Epithelial cell of esophagus (primary cell): ENCODE results near the gene ATXN1.

Source experiments
- DNase-seq: peaks from one replicate; pipeline ENCODE4 v3.0.0; 2010; ENCODE audit warnings: low read depth
- H3K4me3 ChIP-seq: 2 replicates; pipeline ENCODE4 v1.5.1; 2011; ENCODE audit warnings: mild to moderate bottlenecking, low read length, control low read depth
- CTCF ChIP-seq: IDR thresholded peaks from 2 replicates; pipeline ENCODE4 v1.5.1; 2011; ENCODE audit warnings: low read depth, mild to moderate bottlenecking, low read length, control low read depth, inconsistent platforms; ENCODE audit not compliant: insufficient read depth; ENCODE audit errors: missing control alignments

ATXN1 gene

GRCh38 chr6:16576451-16577368, 184.6 kb downstream of the ATXN1 start:
- TF ChIP-seq CTCF: no peak
- DNase-seq: peak; percentile 11
- H3K4me3 ChIP-seq: no peak overlapping the region

GRCh38 chr6:16575655-16576054, 185.6 kb downstream of the ATXN1 start:
- H3K4me3 ChIP-seq: no peak overlapping the region
- TF ChIP-seq CTCF: no peak
- DNase-seq: no peak

- TF ChIP-seq CTCF: no peak
- no peak overlapping the region for H3K4me3 ChIP-seq
- no peak for DNase-seq
Observed at GRCh38 chr6:16572943-16573342, 188.3 kb downstream of the ATXN1 start.

- no peak for TF ChIP-seq CTCF
- DNase-seq: no peak
- no peak overlapping the region for H3K4me3 ChIP-seq
Observed at GRCh38 chr6:16572317-16572716, 188.9 kb downstream of the ATXN1 start.

- no peak for TF ChIP-seq CTCF
Observed at GRCh38 chr6:16570946-16571345, 190.3 kb downstream of the ATXN1 start.

GRCh38 chr6:16570221-16570553, 191.1 kb downstream of the ATXN1 start:
- no peak for TF ChIP-seq CTCF
- H3K4me3 ChIP-seq: no peak overlapping the region
- DNase-seq: no peak

More at GRCh38 chr6:16570946-16571345, 190.3 kb downstream of the ATXN1 start:
- DNase-seq: no peak
- H3K4me3 ChIP-seq: no peak overlapping the region

GRCh38 chr6:16568128-16568527, 193.1 kb downstream of the ATXN1 start:
- no peak for DNase-seq
- no peak for TF ChIP-seq CTCF
- no peak overlapping the region for H3K4me3 ChIP-seq
